ENCODE results near the gene ELK4. TPM values are rescaled to one million over a fixed set of nuclear protein-coding genes. Genes with fewer than 3 reads are reported as not detected.

ELK4 gene
- total RNA-seq, 1 donor, result 74.4 TPM

- H3K27me3 ChIP-seq (ENCODE audit: insufficient read depth, low read length), result no peaks in the 10 kb centered on the region
- no peak overlapping the region for H3K4me3 ChIP-seq (ENCODE audit: low read length)
- no peaks in the 10 kb centered on the region for H3K9me3 ChIP-seq (ENCODE audit: low read depth, low read length)
- peaks cover 27% of the 10 kb centered on the region for H3K4me1 ChIP-seq (ENCODE audit: insufficient read depth, low read length)
Observed at GRCh38 chr1:205588636-205589035, 43.2 kb downstream of the ELK4 start.

- H3K4me1 ChIP-seq (ENCODE audit: insufficient read depth, low read length), result peaks cover 17% of the 10 kb centered on the region
- H3K9me3 ChIP-seq (ENCODE audit: low read depth, low read length), result no peaks in the 10 kb centered on the region
- no peaks in the 10 kb centered on the region for H3K27me3 ChIP-seq (ENCODE audit: insufficient read depth, low read length)
- H3K4me3 ChIP-seq (ENCODE audit: low read length), result no peak overlapping the region
Observed at GRCh38 chr1:205587581-205587980, 44.2 kb downstream of the ELK4 start.

DNA sequence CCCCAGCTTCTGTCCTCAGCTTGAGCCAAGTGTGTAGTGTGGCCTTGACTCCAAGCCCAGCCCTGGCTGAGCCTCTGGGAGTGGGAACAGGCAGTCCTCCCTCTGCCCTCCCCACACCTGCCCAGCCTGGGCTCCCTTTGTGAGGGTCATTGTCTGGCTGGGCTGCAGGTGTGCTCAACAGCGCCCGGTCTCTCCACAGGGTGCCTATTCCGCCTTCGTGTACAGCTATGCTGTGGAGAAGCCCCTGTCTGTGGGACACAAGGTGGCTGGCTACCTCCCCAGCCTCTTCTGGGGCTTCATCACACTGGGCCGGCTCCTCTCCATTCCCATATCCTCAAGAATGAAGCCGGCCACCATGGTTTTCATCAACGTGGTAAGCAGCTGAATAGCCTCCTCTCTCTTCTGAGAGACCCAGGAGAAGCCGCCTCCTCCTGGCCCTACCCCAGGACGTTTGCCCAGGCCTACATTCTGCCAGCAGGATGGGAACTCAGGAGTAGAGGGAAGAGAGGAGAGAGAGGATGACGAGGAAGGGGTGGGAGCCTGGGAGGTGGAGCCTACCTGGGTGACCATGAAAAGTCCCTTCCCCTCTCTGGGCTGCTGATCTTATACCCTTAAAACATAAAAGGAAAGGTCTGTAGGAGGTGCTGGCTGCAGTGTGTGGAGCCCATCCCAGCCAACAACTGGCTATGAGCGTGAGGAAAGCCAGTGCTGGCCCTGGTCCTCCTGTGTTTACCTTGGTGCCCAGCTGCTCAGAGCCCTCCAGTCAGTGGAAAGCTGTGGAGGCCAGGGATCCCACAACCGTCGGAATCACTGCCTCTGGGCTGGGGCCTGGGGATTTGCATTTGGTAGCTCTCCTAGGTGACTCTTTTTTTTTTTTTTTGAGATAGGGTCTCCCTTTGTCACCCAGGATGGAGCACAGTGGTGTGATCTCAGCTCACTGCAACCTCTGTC, 45.7 kb downstream of the ELK4 start:
- Histone ChIP-seq H3K27me3 (ENCODE audit: insufficient read depth, low read length) (no peaks in the 10 kb centered on the region), H3K9me3 (ENCODE audit: low read depth, low read length) (no peaks in the 10 kb centered on the region), H3K4me1 (ENCODE audit: insufficient read depth, low read length) (peaks cover 7% of the 10 kb centered on the region), H3K4me3 (ENCODE audit: low read length) (no peak overlapping the region)

DNA sequence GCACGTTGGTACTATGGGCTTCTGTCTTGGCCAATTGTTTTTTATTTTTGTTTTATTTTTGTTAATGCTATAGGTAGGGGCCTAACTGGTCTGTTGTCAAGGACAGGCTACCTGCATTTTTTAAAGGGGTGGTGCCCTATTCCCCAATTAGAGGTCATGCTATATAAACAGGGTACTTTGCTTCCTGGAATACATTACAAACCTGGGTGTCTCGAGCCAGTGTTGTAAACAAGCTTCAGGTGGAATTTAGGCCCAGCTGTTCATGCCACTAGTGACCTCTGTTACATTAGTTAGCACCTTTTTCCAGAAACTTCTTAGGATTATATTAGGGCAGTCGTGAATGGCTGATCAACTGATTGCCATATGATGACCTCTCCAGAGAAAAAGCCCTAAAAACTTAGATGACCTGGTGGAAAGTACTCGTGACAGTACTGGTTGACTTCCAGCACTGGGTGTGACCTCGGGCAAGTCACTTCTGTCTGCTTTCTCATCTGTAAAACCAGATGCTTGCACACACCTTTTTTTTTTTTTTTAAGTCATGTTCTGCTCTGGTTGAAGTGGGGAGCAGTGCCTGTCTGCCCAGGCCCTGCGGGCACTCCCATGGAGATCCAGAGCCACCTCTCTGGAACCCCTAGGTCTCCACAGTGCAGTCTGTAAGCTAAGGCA, 46.5 kb downstream of the ELK4 start:
- no peak overlapping the region for H3K4me3 ChIP-seq (ENCODE audit: low read length)
- H3K9me3 ChIP-seq (ENCODE audit: low read depth, low read length), result no peaks in the 10 kb centered on the region
- H3K27me3 ChIP-seq (ENCODE audit: insufficient read depth, low read length), result no peaks in the 10 kb centered on the region
- H3K4me1 ChIP-seq (ENCODE audit: insufficient read depth, low read length), result peaks cover 3% of the 10 kb centered on the region

DNA sequence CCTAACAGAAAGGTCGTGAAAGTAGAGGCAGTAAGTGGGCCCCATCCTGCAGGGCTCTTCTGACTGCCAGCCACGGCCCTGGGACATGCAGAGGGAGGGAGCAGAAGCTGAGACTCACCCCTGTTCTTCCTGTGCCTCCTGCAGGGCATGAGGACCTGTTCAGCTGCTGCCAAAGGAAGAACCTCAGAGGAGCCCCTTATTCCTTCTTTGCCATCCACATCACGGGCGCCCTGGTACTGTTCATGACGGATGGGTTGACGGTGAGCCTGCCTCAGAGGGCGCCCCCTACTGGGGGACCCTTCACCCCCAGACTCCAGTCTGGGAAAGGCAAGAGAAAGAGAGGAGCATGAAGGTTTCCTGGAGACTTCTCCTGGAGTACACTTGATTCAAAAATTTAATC, 47.1 kb downstream of the ELK4 start:
- Histone ChIP-seq H3K4me3 (ENCODE audit: low read length) (no peak overlapping the region), H3K27me3 (ENCODE audit: insufficient read depth, low read length) (no peaks in the 10 kb centered on the region), H3K9me3 (ENCODE audit: low read depth, low read length) (no peaks in the 10 kb centered on the region), H3K4me1 (ENCODE audit: insufficient read depth, low read length) (peaks cover 3% of the 10 kb centered on the region)

DNA sequence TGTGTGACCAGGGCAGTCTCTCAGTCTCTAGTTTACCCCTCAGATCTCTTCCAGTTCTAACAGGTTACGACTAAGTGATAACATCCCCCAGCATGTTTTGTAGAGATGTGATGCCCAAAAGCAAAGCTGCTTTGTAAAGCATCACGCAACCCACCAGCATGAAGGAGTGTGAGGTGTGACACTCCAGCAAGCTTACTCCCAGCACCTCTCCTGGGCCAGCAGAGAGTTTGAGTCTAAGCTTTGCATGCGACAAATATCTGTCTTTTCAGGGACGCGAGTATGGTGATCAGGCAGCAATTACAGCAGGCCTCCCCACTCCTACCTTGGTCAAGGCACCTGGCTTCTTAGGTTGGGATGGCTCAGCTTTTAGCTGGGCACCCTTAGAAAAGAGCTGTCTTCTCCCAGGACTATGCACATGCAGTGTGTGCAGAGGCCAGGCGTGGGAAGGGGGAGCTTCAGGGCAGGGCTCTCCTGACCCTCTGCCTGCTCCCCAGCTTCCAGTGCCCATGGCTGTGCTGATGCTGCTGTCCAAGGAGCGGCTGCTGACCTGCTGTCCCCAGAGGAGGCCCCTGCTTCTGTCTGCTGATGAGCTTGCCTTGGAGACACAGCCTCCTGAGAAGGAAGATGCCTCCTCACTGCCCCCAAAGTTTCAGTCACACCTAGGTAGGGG, 48.2 kb downstream of the ELK4 start:
- no peaks in the 10 kb centered on the region for H3K27me3 ChIP-seq (ENCODE audit: insufficient read depth, low read length)
- no peaks in the 10 kb centered on the region for H3K9me3 ChIP-seq (ENCODE audit: low read depth, low read length)
- H3K4me1 ChIP-seq (ENCODE audit: insufficient read depth, low read length), result peaks cover 3% of the 10 kb centered on the region
- no peak overlapping the region for H3K4me3 ChIP-seq (ENCODE audit: low read length)

- H3K4me1 ChIP-seq (ENCODE audit: insufficient read depth, low read length), result peaks cover 3% of the 10 kb centered on the region
- H3K4me3 ChIP-seq (ENCODE audit: low read length), result no peak overlapping the region
- no peaks in the 10 kb centered on the region for H3K27me3 ChIP-seq (ENCODE audit: insufficient read depth, low read length)
- H3K9me3 ChIP-seq (ENCODE audit: low read depth, low read length), result no peaks in the 10 kb centered on the region
Observed at GRCh38 chr1:205582471-205583291, 49.1 kb downstream of the ELK4 start.

GRCh38 chr1:205582046-205582445, 49.8 kb downstream of the ELK4 start:
- Histone ChIP-seq H3K4me1 (ENCODE audit: insufficient read depth, low read length) (peaks cover 3% of the 10 kb centered on the region), H3K27me3 (ENCODE audit: insufficient read depth, low read length) (no peaks in the 10 kb centered on the region), H3K4me3 (ENCODE audit: low read length) (no peak overlapping the region), H3K9me3 (ENCODE audit: low read depth, low read length) (no peaks in the 10 kb centered on the region)

GRCh38 chr1:205581321-205581980, 50.4 kb downstream of the ELK4 start:
- Histone ChIP-seq H3K27me3 (ENCODE audit: insufficient read depth, low read length) (no peaks in the 10 kb centered on the region), H3K4me3 (ENCODE audit: low read length) (no peak overlapping the region), H3K9me3 (ENCODE audit: low read depth, low read length) (no peaks in the 10 kb centered on the region), H3K4me1 (ENCODE audit: insufficient read depth, low read length) (peaks cover 3% of the 10 kb centered on the region)

GRCh38 chr1:205580923-205581180, 51.0 kb downstream of the ELK4 start:
- H3K27me3 ChIP-seq (ENCODE audit: insufficient read depth, low read length), result no peaks in the 10 kb centered on the region
- no peak overlapping the region for H3K4me3 ChIP-seq (ENCODE audit: low read length)
- peaks cover 3% of the 10 kb centered on the region for H3K4me1 ChIP-seq (ENCODE audit: insufficient read depth, low read length)
- no peaks in the 10 kb centered on the region for H3K9me3 ChIP-seq (ENCODE audit: low read depth, low read length)

- Histone ChIP-seq H3K4me3 (ENCODE audit: low read length) (no peak overlapping the region), H3K27me3 (ENCODE audit: insufficient read depth, low read length) (no peaks in the 10 kb centered on the region), H3K4me1 (ENCODE audit: insufficient read depth, low read length) (peaks cover 3% of the 10 kb centered on the region), H3K9me3 (ENCODE audit: low read depth, low read length) (no peaks in the 10 kb centered on the region)
Observed at GRCh38 chr1:205580140-205580922, 51.5 kb downstream of the ELK4 start.

GRCh38 chr1:205579711-205580110, 52.1 kb downstream of the ELK4 start:
- Histone ChIP-seq H3K27me3 (ENCODE audit: insufficient read depth, low read length) (no peaks in the 10 kb centered on the region), H3K4me3 (ENCODE audit: low read length) (no peak overlapping the region), H3K4me1 (ENCODE audit: insufficient read depth, low read length) (peaks cover 3% of the 10 kb centered on the region), H3K9me3 (ENCODE audit: low read depth, low read length) (no peaks in the 10 kb centered on the region)

DNA sequence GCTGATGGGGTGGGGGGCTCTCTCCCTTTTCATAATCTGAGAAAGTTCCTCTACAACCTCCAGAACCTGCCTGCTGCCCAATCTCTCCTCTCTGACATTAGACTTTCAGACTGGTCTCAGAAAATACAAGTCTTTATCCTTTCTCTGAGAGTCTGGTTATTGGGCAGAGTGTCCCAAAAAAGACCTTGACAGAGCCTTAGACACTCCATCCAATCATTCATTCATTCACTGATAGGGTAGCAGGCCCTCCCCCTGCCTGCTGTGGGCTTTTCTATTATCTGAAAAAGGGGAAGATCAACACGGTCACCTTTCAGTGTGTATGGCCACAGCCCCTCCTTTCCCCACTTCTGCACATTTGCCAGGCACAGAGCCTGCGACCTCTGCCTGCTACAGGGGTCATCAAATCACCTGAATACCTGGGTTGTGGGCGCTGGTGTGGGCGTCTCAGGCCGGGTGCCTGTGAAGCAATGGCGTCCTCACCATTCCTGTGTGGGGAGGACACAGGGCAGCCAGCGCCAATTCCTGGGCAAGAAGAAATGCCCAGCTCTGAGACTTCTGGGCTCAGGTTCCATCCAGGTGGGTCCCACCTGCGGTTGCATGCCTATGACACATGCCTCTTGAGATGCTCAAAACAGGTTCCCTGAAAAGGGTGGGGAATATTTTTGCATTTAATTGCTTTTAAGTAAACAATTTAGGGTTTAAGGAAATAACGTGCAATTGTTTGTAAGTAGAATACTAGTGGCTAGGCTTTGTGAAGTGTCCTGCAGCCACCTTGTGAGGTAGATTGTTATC, 52.8 kb downstream of the ELK4 start:
- H3K9me3 ChIP-seq (ENCODE audit: low read depth, low read length), result no peaks in the 10 kb centered on the region
- no peak overlapping the region for H3K4me3 ChIP-seq (ENCODE audit: low read length)
- no peaks in the 10 kb centered on the region for H3K27me3 ChIP-seq (ENCODE audit: insufficient read depth, low read length)
- peaks cover 3% of the 10 kb centered on the region for H3K4me1 ChIP-seq (ENCODE audit: insufficient read depth, low read length)
